Measurements from ENCODE around the gene METRN.

METRN gene

GRCh38 chr16:680967-681745 lies 33.8 kb upstream of the METRN start:
- Histone ChIP-seq H3K79me2 (ENCODE audit: low read length) (peaks cover 32% of the 10 kb centered on the region), H3K9me3 (replicated peaks; ENCODE audit: insufficient read depth, low read length) (no peaks in the 10 kb centered on the region), H3K4me1 (ENCODE audit: low read length) (peaks cover 8% of the 10 kb centered on the region; the same call in 1 of the 2 replicates), H3F3A (ENCODE audit: insufficient read depth, low read length) (0 out of 2 replicates have a peak, but pooled peaks cover 4% of the 10 kb centered on the region), H3K4me3 (ENCODE audit: low read length) (peak overlapping the region; percentile 84), H3K9ac (ENCODE audit: low read length) (peak overlapping the region; percentile 69), H3K36me3 (replicated peaks; ENCODE audit: insufficient read depth, low read length) (no peaks in the 10 kb centered on the region), H3K9me2 (replicated peaks; ENCODE audit: insufficient read depth, low read length) (no peaks in the 10 kb centered on the region), H3K4me2 (ENCODE audit: low read depth, low read length) (peak overlapping the region; percentile 93), H2AFZ (ENCODE audit: low read length) (no peak overlapping the region), H3K27ac (ENCODE audit: low read length) (no peak overlapping the region), H3K27me3 (replicated peaks; ENCODE audit: insufficient read depth, low read length) (no peaks in the 10 kb centered on the region), H4K20me1 (ENCODE audit: insufficient read depth, low read length) (no peaks in the 10 kb centered on the region)
- no peak for TF ChIP-seq EZH2 (optimal IDR thresholded peaks at IDR 0.05; ENCODE audit: low read depth, low read length)
- peak; percentile 10; the same call in 1 of the 2 replicates for TF ChIP-seq CTCF (IDR thresholded peaks at IDR 0.05; ENCODE audit: low read length)
- peak; percentile 33 for DNase-seq

DNA sequence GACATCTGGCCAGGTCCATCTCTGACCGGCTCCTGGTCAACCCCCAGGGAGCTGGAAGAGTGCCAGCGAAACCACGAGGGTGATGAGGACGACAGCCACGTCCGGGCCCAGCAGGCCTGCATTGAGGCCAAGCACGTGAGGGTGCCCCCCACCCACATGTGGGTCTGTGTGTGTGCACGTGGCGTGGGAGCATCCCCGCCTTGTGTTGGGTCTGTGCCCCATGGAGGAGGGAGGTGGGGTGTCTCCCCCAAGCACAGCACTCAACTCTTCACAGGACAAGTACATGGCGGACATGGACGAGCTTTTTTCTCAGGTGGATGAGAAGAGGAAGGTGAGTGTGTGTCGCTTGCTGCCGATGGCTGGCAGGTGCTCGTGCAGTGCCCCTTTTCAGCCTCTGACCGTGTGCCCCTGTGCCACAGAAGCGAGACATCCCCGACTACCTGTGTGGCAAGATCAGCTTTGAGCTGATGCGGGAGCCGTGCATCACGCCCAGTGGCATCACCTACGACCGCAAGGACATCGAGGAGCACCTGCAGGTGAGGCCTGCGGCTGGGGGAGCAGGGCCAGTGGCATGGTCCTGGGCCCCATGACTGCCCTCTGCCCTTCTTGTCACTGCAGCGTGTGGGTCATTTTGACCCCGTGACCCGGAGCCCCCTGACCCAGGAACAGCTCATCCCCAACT lies 33.0 kb upstream of the METRN start:
- Histone ChIP-seq H3K9ac (ENCODE audit: low read length) (no peak overlapping the region), H3K9me2 (replicated peaks; ENCODE audit: insufficient read depth, low read length) (no peaks in the 10 kb centered on the region), H3K27ac (ENCODE audit: low read length) (no peak overlapping the region), H2AFZ (ENCODE audit: low read length) (no peak overlapping the region), H3K4me2 (ENCODE audit: low read depth, low read length) (peak overlapping the region; percentile 93), H3K79me2 (ENCODE audit: low read length) (peaks cover 32% of the 10 kb centered on the region), H3K27me3 (replicated peaks; ENCODE audit: insufficient read depth, low read length) (no peaks in the 10 kb centered on the region), H4K20me1 (ENCODE audit: insufficient read depth, low read length) (no peaks in the 10 kb centered on the region), H3K36me3 (replicated peaks; ENCODE audit: insufficient read depth, low read length) (no peaks in the 10 kb centered on the region), H3K9me3 (replicated peaks; ENCODE audit: insufficient read depth, low read length) (no peaks in the 10 kb centered on the region), H3K4me3 (ENCODE audit: low read length) (peak overlapping the region; percentile 84; the same call in 1 of the 2 replicates), H3F3A (ENCODE audit: insufficient read depth, low read length) (0 out of 2 replicates have a peak, but pooled peaks cover 4% of the 10 kb centered on the region), H3K4me1 (ENCODE audit: low read length) (peaks cover 8% of the 10 kb centered on the region; the same call in 1 of the 2 replicates)
- TF ChIP-seq CTCF (IDR thresholded peaks at IDR 0.05; ENCODE audit: low read length) = no peak
- no peak for TF ChIP-seq EZH2 (optimal IDR thresholded peaks at IDR 0.05; ENCODE audit: low read depth, low read length)
- TF ChIP-seq EZH2phosphoT487 (IDR thresholded peaks at IDR 0.05; ENCODE audit: low read length) = no peak
- DNase-seq = no peak

GRCh38 chr16:682493-683395 lies 32.2 kb upstream of the METRN start:
- no peak for TF ChIP-seq CTCF (IDR thresholded peaks at IDR 0.05; ENCODE audit: low read length)
- H3K27ac ChIP-seq (ENCODE audit: low read length) = no peak overlapping the region

More at GRCh38 chr16:682493-683395, 32.2 kb upstream of the METRN start:
- no peak for DNase-seq
- H3K4me1 ChIP-seq (ENCODE audit: low read length) = peaks cover 8% of the 10 kb centered on the region; the same call in 1 of the 2 replicates
- peak overlapping the region; percentile 61; the same call in 1 of the 2 replicates for H3K4me3 ChIP-seq (ENCODE audit: low read length)
- peaks cover 32% of the 10 kb centered on the region for H3K79me2 ChIP-seq (ENCODE audit: low read length)
- no peak overlapping the region for H2AFZ ChIP-seq (ENCODE audit: low read length)
- no peaks in the 10 kb centered on the region for H3K9me3 ChIP-seq (replicated peaks; ENCODE audit: insufficient read depth, low read length)
- no peak overlapping the region for H3K9ac ChIP-seq (ENCODE audit: low read length)
- H3K4me2 ChIP-seq (ENCODE audit: low read depth, low read length) = peak overlapping the region; percentile 70; the same call in 1 of the 2 replicates
- no peaks in the 10 kb centered on the region for H3K27me3 ChIP-seq (replicated peaks; ENCODE audit: insufficient read depth, low read length)
- no peaks in the 10 kb centered on the region for H4K20me1 ChIP-seq (ENCODE audit: insufficient read depth, low read length)
- H3K9me2 ChIP-seq (replicated peaks; ENCODE audit: insufficient read depth, low read length) = no peaks in the 10 kb centered on the region
- no peaks in the 10 kb centered on the region for H3K36me3 ChIP-seq (replicated peaks; ENCODE audit: insufficient read depth, low read length)
- 0 out of 2 replicates have a peak, but pooled peaks cover 4% of the 10 kb centered on the region for H3F3A ChIP-seq (ENCODE audit: insufficient read depth, low read length)

Measured in MM.1S (cell line).